ENCODE measurements around the gene GALNS. TPM values are rescaled to one million over a fixed set of nuclear protein-coding genes. Genes with fewer than 3 reads are reported as not detected.

The GALNS gene
- total and polyA plus RNA-seq, 2 donors (not counting 1 experiment from before 2014, with no cell fraction given): 10.6 to 29.6 TPM

DNA sequence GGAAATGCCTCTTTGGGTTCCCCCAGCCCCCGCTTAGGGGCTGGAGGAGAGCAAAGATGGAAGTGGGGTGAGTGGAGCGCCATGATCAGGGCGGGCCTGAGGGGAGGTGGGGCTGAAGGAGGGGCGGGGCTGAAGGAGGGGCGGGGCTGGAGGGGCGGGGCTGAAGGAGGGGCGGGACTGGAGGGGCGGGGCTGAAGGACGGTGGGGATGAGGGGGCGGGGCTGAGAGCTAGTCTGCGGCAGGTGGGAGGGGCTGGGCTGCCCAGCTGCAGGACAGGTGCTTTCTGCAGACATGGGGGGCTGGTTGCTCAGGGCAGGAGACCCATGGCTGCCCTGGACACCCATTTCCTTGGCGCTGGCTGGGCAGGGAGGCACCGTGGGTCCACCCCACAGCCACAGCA is 48.8 kb upstream of the GALNS start:
- Histone ChIP-seq H3K9me3 (ENCODE audit: control insufficient read depth, insufficient read depth, low read depth, low read length) (no peaks in the 10 kb centered on the region), H3K36me3 (ENCODE audit: control insufficient read depth, insufficient read depth, low read length) (no peaks in the 10 kb centered on the region), H3K27me3 (ENCODE audit: control insufficient read depth, insufficient read depth, low read length) (peaks cover 11% of the 10 kb centered on the region), H3K4me3 (replicated peaks in 1 of 4; ENCODE audit: control extremely low read depth in 1 of 4, insufficient read depth in 1 of 4, low read depth in 3 of 4, low read length in 4 of 4) (no peak overlapping the region), H3K4me2 (ENCODE audit: extremely low read depth, insufficient read depth, low read length) (no peak overlapping the region), H3K79me2 (ENCODE audit: control insufficient read depth, insufficient read depth, low read length) (no peaks in the 10 kb centered on the region), H2AFZ (ENCODE audit: low read length) (no peak overlapping the region), H3K9ac (ENCODE audit: insufficient read depth, low read length) (no peak overlapping the region), H4K20me1 (ENCODE audit: control insufficient read depth, extremely low read depth, insufficient read depth, low read length) (no peaks in the 10 kb centered on the region), H3K27ac (ENCODE audit: insufficient read depth, low read length) (no peak overlapping the region), H3K4me1 (ENCODE audit: control insufficient read depth, extremely low read depth, insufficient read depth, low read length) (no peaks in the 10 kb centered on the region)
- TF ChIP-seq EZH2 (IDR thresholded peaks at IDR 0.05; ENCODE audit: low read length, missing control alignments): no peak
- TF ChIP-seq, protein P1, sequence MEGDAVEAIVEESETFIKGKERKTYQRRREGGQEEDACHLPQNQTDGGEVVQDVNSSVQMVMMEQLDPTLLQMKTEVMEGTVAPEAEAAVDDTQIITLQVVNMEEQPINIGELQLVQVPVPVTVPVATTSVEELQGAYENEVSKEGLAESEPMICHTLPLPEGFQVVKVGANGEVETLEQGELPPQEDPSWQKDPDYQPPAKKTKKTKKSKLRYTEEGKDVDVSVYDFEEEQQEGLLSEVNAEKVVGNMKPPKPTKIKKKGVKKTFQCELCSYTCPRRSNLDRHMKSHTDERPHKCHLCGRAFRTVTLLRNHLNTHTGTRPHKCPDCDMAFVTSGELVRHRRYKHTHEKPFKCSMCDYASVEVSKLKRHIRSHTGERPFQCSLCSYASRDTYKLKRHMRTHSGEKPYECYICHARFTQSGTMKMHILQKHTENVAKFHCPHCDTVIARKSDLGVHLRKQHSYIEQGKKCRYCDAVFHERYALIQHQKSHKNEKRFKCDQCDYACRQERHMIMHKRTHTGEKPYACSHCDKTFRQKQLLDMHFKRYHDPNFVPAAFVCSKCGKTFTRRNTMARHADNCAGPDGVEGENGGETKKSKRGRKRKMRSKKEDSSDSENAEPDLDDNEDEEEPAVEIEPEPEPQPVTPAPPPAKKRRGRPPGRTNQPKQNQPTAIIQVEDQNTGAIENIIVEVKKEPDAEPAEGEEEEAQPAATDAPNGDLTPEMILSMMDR (conservative IDR thresholded peaks at IDR 0.05 in 1 of 2, IDR thresholded peaks at IDR 0.05 in 1 of 2; ENCODE audit: low read depth in 1 of 2, low read length in 2 of 2): no peak
- no peak for DNase-seq (ENCODE audit: low read depth in 2 of 2)

DNA sequence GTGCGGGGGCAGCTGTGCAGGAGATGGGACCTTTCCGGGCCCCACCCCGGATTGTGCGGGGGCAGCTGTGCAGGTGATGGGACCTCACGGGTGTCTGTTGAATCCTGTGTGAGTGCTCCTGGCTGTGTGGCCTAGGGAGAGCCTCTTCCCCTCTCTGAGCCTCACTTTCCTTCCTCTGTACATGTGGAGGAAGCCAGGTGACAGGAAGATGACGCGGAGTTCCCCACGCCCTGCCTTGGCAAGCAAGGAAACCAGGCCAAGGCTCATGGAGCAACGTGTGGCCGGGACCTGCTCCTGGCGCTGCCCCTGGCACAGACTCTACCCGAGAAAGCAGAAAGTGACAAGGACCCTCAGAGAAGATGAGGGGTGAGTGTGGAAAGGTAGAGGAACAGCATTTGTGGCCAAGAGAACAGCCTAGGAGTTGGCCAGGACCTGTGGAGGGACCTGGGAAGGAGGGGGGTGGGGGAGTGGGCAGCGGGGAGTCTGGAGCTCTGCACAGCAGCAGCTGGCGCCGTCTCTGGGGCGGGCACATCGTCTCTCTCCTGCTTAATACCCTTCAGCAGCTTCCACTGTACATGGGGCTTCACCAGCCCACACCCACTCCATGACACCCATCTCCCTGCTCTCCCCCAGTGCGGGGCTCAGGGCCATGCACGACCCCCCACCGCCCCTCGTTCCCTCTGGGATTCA is 48.1 kb upstream of the GALNS start:
- Histone ChIP-seq H3K27me3 (ENCODE audit: control insufficient read depth, insufficient read depth, low read length) (peaks cover 10% of the 10 kb centered on the region), H4K20me1 (ENCODE audit: control insufficient read depth, extremely low read depth, insufficient read depth, low read length) (no peaks in the 10 kb centered on the region), H3K4me1 (ENCODE audit: control insufficient read depth, extremely low read depth, insufficient read depth, low read length) (no peaks in the 10 kb centered on the region), H3K27ac (ENCODE audit: insufficient read depth, low read length) (no peak overlapping the region), H2AFZ (ENCODE audit: low read length) (no peak overlapping the region), H3K79me2 (ENCODE audit: control insufficient read depth, insufficient read depth, low read length) (no peaks in the 10 kb centered on the region), H3K9me3 (ENCODE audit: control insufficient read depth, insufficient read depth, low read depth, low read length) (no peaks in the 10 kb centered on the region), H3K4me2 (ENCODE audit: extremely low read depth, insufficient read depth, low read length) (no peak overlapping the region), H3K4me3 (replicated peaks in 1 of 4; ENCODE audit: control extremely low read depth in 1 of 4, insufficient read depth in 1 of 4, low read depth in 3 of 4, low read length in 4 of 4) (no peak overlapping the region), H3K9ac (ENCODE audit: insufficient read depth, low read length) (no peak overlapping the region), H3K36me3 (ENCODE audit: control insufficient read depth, insufficient read depth, low read length) (no peaks in the 10 kb centered on the region)
- DNase-seq (ENCODE audit: low read depth in 2 of 2): no peak
- no peak for TF ChIP-seq EZH2 (IDR thresholded peaks at IDR 0.05; ENCODE audit: low read length, missing control alignments)
- TF ChIP-seq, protein P1 (conservative IDR thresholded peaks at IDR 0.05 in 1 of 2, IDR thresholded peaks at IDR 0.05 in 1 of 2; ENCODE audit: low read depth in 1 of 2, low read length in 2 of 2): no peak

DNA sequence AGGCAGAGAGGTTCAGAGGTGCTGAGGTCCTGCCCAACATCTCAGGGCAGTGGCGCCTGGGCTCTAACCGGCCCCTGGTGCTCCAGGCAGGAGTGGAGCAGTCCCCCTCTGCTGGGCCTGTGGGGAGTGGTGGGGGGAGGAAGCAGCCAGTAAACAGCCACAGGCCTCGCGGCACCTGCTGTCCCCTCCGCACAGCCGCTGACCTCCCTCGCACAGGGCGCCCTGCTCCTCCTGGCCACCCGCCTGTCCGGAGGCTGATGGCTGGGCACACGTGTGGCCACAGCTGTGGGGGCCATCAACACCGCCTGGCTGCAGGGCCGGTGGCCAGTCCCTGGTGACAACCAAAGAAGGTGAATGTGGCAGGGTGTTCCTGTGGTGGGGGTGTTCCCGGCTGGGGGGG is 46.5 kb upstream of the GALNS start:
- Histone ChIP-seq H3K9me3 (ENCODE audit: control insufficient read depth, insufficient read depth, low read depth, low read length) (no peaks in the 10 kb centered on the region), H2AFZ (ENCODE audit: low read length) (no peak overlapping the region), H3K4me3 (replicated peaks in 1 of 4; ENCODE audit: control extremely low read depth in 1 of 4, insufficient read depth in 1 of 4, low read depth in 3 of 4, low read length in 4 of 4) (no peak overlapping the region), H3K27ac (ENCODE audit: insufficient read depth, low read length) (no peak overlapping the region), H3K4me2 (ENCODE audit: extremely low read depth, insufficient read depth, low read length) (no peak overlapping the region), H3K79me2 (ENCODE audit: control insufficient read depth, insufficient read depth, low read length) (no peaks in the 10 kb centered on the region), H3K9ac (ENCODE audit: insufficient read depth, low read length) (no peak overlapping the region), H3K27me3 (ENCODE audit: control insufficient read depth, insufficient read depth, low read length) (peaks cover 7% of the 10 kb centered on the region), H3K36me3 (ENCODE audit: control insufficient read depth, insufficient read depth, low read length) (no peaks in the 10 kb centered on the region), H3K4me1 (ENCODE audit: control insufficient read depth, extremely low read depth, insufficient read depth, low read length) (no peaks in the 10 kb centered on the region), H4K20me1 (ENCODE audit: control insufficient read depth, extremely low read depth, insufficient read depth, low read length) (no peaks in the 10 kb centered on the region)
- TF ChIP-seq, protein P1 (conservative IDR thresholded peaks at IDR 0.05 in 1 of 2, IDR thresholded peaks at IDR 0.05 in 1 of 2; ENCODE audit: low read depth in 1 of 2, low read length in 2 of 2): no peak
- TF ChIP-seq EZH2 (IDR thresholded peaks at IDR 0.05; ENCODE audit: low read length, missing control alignments): no peak
- DNase-seq (ENCODE audit: low read depth in 2 of 2): no peak
